GM18517 (cell line): Measurements from ENCODE around the gene MYO1D.
"Not testable (repeated sequence)": the region's sequence is repeated elsewhere in the genome, so short reads cannot be mapped to it uniquely, and the experiment has no call there.

Experiments used
- ATAC-seq: cut with Tn5 transposase; IDR thresholded peaks from one replicate; pipeline ENCODE4 v1.9.1; 2021; ENCODE audit warnings: mild to moderate bottlenecking, moderate library complexity; ENCODE audit not compliant: unreplicated experiment

MYO1D gene

DNA sequence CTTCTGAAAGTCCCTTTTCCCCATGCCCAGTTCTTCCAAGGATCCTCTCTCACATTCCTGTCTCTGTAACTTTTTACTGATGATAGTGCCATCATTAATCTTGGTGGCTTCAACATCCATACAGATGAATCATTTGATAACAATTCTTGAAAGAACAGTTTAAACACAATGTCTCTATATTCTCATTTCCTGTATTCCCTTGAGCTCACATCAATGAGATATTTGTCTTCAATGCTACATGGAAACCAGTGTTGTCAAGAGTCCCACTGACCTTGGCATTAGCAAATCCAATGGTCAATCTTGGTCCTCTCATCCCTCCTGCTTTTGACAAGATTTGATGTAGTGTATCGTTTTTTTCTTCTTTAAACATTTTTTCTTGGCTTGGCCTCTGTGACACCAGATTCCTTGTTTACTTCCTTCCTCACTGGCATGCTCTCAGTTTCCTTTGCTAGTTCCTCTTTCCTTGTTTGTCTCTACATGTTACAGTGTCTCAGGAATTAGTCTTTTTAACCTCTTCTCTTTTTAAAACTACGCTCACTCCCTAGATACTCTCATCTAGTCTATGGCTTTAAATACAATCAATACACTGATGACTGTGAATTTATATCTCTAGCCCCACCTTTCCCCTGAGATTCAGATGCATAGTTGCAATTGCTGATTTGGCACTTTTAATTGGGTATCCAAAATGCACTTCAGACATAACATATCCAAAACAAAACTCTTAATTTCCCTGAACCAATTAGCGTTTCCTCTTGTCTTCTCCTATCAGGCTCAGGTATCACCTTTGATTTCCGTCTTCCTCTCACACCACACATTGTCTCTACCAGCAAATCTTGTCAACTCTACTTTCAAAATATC, 134.0 kb downstream of the MYO1D start:
- ATAC-seq, result no peak

DNA sequence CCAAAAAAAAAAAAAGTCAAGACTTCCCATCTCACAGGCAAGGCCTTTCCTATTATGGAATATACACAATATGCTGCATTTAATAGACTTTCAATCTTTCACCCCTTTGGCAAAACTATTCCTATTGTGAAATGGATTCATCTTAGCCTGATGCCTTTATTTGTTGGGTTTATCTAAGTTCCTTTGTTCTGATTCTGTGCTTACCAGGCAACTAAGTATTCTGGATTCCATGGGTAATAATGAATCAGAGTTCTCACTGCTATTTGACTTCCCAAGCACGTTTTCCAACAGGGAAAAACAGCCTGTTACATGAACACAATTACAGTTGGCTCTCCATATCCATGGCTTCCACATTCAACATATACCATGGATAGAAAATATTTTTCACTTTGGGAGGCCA, 135.5 kb downstream of the MYO1D start:
- ATAC-seq, result no peak

DNA sequence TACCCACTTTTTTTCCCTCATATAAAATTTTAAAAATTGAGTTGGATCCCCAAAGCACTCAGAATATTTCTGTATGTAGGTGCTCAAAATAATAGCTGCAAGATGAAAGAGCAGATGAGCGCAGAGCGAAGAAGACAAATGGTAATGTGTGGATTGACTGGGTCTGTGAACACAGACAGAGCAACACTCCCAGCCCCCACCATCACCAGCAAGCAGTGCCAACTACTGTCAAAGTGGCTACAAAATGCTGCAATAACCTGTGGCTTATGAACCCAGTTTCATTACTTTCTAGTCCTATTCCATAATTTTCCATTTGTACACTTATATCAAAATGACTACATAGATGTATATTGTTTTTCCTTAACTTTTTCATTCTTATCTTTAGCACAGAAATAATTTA, 137.2 kb downstream of the MYO1D start:
- ATAC-seq, result no peak

DNA sequence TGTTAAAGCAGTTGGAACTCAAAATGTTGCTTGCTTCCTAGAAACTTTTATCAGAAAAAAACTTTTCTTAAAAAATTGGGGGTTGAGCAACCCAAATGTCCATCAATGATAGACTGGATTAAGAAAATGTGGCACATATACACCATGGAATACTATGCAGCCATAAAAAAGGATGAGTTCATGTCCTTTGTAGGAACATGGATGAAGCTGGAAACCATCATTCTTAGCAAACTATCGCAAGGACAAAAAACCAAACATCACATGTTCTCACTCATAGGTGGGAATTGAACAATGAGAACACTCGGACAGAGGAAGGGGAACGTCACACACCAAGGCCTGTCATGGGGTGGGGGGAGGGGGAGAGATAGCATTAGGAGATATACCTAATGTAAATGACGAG, 137.8 kb downstream of the MYO1D start:
- not testable (repeated sequence) for ATAC-seq

DNA sequence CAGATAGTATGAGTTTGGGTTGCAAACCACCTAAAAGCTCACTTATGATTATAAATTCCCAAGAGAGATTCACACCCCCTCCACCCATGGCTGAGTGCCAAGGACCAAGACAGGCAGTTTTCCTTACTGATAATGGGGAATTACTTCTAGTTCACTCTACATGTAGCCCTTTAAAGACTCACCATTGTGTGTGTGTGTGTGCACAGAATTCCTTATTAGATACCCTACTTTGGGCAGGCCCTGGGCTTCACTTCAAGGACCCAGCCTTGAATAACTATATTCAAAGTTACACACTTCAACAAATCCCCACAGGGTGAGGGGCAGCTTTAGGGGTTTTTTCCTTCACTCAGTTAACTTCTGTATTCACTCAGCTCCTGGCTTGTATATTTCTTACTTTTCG, 143.5 kb downstream of the MYO1D start:
- ATAC-seq, result no peak

DNA sequence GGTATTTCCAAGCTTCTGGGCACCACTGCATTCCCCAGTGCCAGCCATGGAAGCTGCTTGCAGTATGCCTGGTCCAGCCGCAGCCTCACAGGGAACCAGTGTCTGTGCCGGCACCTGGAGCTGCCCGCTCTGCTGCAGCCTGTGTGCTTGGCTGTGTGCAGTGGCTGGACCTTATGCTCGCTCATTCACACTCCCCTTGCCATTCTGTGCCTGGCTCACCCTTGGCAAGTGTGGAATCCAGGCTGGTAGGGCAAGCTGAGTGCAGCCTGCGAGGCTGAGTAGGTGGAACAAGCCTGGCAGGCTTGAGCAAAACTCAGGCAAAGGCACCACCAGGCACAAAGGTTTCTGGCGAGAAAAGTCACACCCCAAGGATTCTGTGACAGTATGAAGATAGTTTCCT, 144.0 kb downstream of the MYO1D start:
- no peak for ATAC-seq

DNA sequence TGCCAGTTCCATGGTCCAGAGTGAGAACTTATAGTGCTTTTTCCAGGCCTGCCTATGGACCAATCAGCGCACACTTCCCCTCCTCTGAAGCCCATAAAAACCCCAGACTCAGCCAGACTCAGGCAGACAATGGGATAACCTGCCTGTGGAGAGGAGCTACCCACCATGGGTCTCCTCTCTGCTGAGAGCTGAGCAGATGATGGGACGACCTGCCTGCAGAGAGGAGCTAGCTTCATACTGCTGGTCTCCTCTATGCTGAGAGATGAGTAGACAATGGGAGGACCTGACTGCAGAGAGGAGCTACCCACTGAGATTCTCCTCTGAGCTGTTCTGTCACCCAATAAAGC, 144.7 kb downstream of the MYO1D start:
- no peak for ATAC-seq

DNA sequence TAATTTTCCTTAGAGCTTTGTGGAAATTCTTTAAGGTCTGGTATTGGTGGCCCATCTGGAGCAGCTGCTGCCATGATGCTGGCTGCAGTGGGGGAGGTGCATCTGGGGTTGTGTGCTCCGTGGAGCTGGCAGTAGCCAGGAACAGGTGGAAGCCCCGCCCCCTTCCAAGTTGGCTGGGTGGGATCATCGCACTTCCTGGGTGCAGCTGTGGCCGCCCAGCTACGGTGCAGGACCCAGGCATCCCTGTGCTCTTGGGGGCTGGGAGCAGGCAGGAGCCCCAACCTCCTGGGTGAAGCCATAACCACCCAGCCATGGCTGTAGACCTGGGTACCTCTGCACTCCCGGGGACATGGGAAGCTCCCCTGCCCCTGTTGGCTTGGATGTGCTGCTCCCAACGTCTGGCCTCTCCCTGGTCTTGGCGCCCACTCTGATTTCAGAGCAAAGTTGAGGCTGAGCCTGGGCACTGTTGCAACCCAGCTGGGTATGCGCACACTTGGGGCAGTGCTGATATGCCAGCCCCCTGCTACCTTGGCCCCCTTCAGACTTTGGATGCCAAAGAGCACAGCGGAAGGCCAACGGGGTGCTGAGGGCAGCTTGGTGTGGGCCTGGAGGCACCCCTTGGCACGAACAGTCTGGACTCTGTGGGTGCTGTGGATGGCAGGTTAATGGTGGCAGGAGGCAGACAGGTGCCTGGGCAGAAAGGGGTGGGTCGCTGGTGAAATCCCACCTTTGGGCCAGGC, 145.2 kb downstream of the MYO1D start:
- no peak for ATAC-seq

DNA sequence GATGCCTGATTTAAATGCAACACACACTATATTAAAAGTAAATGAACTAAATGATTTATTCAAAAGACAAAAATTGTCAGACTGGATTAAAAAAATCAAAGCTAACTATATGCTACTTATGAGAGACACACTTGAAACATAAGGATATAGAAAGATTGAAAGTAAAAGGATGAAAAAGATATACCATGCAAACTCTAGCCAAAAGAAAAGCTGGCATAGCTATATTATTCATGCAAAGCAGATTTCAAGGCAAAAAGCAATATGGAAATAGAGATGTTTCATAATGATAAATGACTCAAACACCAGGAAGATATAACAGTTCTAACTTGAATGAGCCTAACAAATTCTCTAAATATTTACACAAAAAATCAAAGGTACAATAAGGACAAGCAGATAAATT, 149.2 kb downstream of the MYO1D start:
- no peak for ATAC-seq

DNA sequence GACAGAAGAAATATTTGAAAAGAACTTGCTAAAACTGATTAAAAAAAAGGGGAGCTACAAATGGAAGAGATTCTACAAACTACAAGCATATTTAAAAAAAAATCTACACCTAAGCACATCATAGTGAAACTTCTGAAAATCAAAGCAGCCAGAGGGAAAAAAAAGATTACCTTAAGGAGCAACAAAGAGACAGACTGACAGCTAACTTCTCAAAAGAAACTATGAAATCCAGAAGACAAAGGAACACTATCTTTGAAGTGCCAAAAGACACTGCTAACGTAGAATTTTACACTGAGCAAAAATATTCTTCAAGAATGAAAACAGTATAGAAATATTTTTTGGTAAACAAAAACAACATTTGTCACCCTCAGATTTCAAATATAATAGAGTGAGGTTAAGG, 151.2 kb downstream of the MYO1D start:
- ATAC-seq, result no peak

DNA sequence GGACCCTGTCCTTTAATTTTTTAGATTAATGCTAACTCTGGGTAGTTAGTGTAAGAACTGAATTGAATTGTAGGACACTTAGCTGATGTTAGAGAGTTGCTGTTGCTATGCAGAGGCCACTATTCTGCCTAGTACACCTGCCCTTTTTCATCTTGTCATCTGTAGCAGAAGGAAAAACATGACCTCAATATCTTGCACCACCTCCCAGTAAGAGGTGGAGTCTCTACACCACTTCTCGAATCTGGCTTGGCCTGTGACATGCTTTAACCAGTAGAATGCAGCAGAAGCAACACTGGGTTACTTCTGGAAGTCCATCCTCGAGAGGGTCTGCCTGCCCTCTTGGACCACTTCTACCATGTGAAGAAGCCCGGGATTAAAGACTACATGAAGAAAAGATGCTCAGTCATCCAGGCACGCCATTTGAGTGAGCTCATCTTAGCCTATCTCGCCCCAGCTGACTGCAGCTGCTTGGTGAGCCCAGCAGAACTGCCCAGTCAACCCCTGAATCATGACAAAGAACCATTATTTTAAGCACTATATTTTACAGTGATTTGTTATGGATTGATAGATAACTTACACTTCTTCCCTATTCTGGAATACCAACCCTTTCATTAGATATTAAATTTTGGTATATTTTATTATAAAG, 153.5 kb downstream of the MYO1D start:
- no peak for ATAC-seq

DNA sequence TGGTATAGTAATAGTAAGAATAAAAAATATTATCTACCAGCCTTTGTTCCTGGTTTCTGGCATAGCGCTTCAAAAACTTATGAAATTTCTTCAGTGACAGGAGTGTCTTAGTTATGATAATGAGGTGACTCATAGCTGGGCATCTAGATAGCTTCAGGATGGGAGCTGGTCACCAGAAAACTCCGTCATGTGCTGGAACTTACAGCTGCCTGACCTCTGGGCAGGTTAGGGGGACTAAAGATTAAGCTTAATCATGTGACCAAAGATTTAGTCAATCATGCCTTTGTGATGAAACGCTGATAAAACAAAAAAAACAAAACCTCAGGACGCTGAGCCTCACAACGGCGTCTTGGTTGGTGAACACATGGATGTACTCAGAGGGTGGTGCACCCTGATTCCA, 154.2 kb downstream of the MYO1D start:
- ATAC-seq, result no peak

DNA sequence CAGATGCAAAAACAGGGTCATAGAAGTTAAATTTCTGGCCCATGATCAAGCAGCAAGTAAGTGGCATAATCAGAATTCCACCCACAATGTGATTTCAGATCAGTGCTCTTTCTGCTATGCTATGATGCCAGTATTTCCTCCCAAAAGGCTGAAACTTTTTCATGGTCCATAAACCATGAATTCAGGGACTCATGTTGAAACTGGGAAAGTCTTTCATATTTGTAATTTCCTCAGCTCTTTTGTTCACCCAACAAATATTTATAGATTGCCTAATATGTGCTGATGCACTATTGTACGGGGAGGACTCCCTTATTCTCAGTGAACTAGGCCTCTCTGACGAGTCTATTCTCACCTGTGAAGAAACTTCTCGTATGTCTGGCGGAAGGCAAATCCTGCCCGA, 156.3 kb downstream of the MYO1D start:
- ATAC-seq, result no peak

DNA sequence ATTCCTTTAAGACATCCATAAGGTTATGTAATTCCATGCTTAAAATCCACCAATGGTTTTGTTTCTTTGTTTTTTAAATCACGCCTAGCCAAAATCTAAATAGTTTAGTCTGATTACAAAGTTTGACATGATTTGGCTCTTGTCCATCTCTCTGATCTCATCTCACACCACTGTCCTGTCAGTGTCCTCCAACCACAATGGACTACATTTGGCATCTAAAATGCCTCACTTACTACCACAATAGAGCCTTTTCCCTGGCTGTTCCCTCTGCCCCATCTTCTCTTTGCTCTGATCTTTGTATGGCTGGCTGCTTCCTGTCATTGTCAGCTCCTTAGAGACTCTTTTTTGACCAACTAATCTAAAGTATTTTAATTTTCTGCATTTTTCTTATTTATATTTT, 157.2 kb downstream of the MYO1D start:
- ATAC-seq, result no peak

DNA sequence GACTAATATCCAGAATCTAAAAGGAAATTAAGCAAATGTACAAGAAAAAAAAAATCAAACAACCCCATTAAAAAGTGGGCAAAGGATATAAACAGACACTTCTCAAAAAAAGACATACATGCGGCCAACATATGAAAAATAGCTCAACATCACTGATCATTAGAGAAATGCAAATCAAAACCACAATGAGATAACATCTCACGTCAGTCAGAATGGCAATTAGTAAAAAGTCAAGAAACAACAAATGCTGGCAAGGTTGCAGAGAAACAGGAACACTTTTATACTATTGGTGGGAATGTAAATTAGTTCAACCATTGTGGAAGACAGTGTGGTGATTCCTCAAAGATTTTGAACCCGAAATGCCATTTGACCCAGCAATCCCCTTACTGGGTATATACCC, 162.0 kb downstream of the MYO1D start:
- ATAC-seq, result not testable (repeated sequence)

DNA sequence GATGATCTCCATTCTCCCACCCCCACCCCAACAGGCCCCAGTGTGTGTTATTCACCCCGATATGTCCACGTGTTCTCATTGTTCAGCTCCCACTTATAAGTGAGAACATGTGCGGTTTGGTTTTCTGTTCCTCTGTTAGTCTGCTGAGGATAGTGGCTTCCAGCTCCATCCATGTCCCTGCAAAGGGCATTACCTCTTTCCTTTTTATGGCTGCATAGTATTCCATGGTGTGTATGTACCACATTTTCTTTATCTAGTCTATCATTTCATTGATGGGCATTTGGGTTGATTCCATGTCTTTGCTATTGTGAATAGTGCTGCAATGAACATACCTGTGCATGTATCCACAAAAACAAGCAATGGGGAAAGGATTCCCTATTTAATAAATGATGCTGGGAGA, 162.7 kb downstream of the MYO1D start:
- ATAC-seq, result not testable (repeated sequence)

DNA sequence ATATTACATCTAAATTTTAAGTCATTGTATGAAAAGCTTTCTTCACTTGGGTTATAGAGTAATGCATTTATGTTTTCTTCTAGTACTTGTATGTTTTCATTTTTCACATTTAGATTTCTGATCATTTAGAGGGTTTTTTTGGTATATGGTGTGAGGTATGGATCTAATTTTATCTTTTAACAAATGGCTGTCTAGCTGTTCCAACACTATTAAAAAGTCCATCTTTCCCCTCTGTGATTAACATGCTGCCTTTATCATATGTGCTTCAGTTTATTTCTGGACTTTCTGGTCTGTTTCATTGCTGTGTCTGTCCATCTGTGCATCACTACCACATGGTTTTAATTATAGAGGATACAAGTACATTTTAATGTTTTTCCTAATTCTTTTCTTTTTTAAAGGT, 163.8 kb downstream of the MYO1D start:
- no peak for ATAC-seq

DNA sequence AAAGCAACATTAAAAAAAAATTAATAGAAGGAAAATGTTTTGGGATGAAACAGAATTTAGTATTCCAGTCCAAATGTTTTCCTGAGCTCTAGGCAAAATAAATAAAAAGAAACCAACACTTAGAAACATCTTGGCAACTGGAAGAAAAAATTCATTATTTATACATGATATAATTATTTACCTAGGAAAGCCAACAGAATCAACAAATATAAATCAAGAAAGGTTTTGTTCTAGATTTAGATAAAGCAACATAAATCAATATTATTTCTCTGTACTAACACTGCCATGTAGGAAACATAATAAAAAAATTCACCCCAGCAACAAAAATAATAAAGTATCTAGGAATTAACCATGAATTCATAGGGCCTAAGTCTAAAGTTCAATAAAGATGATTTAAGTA, 167.4 kb downstream of the MYO1D start:
- ATAC-seq, result no peak

DNA sequence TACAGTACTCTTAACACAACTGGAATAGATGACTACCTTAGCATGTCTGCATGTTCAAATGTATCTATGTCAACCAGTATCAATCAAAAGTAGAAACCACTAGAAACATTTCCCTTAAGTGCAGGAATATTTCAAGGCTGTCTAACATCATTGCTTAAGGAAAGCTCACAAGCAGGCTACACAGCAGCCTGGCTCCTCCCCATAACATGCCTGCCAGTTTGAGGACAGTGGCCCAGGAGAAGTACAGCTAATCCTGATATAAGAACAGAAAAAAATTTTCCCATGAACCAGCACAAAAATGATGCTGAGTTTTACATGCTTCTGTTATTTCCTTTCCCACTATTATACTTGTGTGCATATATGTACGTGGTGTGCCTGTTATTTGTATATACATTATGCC, 175.1 kb downstream of the MYO1D start:
- no peak for ATAC-seq

DNA sequence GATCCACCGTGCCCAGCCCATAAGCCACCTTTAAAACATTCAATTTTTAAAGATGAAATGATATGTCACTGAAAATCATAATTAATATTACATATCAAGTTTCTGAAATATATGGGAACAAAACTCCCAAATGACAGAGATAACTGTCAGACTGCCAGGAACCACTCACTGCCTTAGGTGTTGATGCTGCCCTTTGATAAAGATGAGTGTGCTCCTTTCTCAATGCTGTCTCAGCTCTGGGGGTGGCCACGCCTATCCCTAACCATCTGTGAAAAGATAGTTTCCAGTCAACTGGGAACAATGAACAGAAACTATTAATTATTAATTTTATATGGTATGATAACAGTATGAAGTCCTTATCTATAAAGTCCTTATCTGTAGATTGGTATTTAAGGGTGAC, 177.7 kb downstream of the MYO1D start:
- ATAC-seq, result no peak

DNA sequence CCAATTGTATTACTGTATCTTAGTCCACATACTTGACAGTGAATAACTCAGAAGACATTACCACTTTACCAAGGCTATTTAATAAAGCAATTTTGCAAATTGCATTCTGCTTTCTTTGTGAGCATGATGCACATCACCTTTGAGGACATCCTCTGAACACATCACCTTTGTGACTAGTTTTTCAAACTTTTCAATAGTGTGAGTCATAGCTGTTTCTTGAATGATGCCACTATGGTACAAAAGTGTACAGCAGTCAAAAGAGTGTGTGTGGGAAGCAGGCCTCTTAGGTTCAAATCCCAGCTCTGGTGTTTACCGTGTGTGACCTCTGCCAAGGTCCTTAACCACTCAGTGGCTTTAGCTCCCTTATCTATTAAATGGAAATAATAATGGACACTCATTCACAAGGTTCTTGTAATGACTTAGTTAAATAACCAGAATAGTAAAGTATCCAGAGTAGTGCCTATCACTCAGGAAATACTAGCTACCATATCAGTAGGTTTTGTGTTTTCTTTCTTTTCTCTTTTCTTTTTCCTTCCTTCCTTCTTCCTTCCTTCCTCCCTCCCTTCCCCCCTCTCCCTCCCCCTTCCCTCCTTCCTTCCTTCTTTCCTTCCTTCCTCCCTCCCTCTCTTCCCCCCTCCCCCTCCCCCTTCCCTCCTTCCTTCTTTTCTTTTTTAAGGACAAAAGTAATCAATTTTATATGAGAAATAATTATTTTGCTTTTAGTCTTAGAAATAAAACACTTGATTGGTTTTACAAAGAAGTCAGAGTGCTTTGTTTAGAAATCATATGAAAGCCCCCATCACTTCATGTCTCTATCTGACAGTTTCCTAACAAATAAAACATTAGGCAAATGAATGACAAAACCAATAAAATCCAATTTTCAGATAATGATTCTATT, 178.9 kb downstream of the MYO1D start:
- no peak for ATAC-seq
